NCI-H526 (cell line): ENCODE data around the gene STRIP2.
"Not testable (repeated sequence)": the region's sequence is repeated elsewhere in the genome, so short reads cannot be mapped to it uniquely, and the experiment has no call there.

ENCODE experiments used
- DNase-seq, 2 experiments: peaks; one replicate each; lab custom pipeline; 2025; lab: John Stamatoyannopoulos, UW

The STRIP2 gene

DNA sequence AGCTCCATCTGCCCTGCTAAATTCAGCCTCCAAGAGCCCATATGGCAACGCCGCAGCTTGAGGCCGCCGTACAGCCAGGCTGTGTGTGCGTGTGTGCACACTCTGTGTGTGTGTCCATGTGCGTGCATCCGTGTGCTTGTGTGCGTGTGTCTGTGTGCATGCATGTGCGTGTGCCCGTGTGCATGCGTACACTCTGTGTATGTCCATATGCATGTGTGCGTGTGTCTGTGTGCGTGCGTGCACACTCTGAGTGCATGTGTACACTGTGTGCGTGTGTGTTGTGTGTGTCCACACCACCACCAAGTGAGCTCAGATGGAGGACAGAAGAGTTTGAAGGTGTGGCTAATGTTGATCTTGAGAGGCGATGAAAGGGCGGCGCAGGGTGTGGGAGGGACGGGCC, 98.1 kb downstream of the STRIP2 start:
- DNase-seq, result no peak

DNA sequence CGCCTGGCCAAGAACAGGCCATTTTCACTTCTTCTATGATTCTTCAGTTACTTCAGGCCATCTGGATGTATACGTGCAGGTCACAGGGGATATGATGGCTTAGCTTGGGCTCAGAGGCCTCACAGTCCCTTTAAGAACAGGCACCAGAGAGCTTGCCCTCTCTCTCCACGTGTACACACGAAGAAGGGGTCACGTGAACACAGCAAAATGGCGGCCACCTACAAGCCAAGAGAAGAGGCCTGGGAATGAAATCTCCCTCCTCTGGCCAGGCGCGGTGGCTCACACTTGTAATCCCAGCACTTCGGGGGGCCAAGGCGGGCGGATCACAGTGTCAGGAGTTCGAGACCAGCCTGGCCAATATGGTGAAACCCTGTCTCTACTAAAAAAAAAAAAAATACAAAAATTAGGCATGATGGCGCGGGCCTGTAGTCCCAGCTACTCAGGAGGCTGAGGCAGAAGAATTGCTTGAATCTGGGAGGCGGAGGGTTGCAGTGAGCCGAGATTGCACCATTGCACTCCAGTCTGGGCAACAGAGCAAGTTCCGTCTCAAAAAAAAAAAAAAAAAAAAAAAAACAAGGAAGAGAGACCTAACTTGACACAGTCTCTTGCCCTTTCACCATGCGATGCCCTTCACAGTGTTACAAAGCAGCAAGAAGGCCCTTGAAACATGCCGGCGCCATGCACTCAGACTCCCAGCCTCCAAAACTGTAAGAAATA, 100.5 kb downstream of the STRIP2 start:
- not testable (repeated sequence) for DNase-seq

- no peak for DNase-seq
Observed at GRCh38 chr7:129535896-129536295, 101.7 kb downstream of the STRIP2 start.

DNA sequence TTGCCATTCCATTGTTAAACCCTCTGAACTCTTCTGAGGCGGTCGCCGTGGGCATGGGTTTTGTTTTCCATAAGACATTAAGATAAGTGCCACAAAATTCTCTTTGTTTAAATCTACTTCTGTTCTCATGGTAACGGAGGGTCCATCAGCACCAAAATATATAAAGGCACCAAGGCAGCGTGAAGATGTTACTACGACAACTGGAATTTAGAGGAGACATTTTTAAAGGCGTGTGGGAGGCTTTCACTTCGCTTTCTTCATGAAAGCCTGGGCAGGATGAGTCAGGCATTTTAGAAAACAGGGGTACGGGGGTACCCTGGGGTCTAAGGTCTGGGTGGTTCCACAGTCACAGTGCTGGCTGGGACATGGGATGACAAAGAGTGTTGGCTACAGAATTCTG, 102.1 kb downstream of the STRIP2 start:
- no peak for DNase-seq
